HEK293 (cell line): Measurements from ENCODE around the gene CATSPER3.

Source experiments
- ZNF23 ChIP-seq: fragments of 450-650 bp; formaldehyde crosslinking; IDR thresholded peaks from 2 replicates; pipeline ENCODE4 v1.5.1; 2016; ENCODE audit warnings: missing biosample characterization, missing genetic modification characterization, borderline replicate concordance
- TF ChIP-seq, protein P1 (sequence below): fragments of 450-650 bp; formaldehyde crosslinking; IDR thresholded peaks from 2 replicates; pipeline ENCODE4 v1.5.1; 2016; ENCODE audit warnings: missing biosample characterization, missing genetic modification characterization

DNA sequence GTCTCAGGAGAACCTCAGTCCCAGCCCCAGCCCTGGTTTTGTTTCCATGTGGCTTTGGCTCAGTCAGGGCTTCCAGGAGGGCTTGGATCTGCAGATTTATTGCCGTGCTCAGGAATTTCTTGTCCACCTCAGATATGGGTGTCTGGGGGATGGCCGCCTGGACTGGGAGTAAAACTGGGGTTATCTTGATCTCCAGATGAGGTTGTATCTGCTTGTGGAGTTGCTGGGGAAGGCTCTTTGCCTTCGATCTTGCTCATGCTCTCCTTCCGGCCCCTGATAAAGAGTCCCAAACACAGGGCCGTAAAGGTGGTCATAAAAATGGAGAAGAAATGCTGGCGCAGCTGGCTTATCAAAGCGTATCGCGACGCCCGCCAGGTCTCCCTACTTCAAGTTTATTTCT is 84.2 kb downstream of the CATSPER3 start:
- TF ChIP-seq, protein P1, sequence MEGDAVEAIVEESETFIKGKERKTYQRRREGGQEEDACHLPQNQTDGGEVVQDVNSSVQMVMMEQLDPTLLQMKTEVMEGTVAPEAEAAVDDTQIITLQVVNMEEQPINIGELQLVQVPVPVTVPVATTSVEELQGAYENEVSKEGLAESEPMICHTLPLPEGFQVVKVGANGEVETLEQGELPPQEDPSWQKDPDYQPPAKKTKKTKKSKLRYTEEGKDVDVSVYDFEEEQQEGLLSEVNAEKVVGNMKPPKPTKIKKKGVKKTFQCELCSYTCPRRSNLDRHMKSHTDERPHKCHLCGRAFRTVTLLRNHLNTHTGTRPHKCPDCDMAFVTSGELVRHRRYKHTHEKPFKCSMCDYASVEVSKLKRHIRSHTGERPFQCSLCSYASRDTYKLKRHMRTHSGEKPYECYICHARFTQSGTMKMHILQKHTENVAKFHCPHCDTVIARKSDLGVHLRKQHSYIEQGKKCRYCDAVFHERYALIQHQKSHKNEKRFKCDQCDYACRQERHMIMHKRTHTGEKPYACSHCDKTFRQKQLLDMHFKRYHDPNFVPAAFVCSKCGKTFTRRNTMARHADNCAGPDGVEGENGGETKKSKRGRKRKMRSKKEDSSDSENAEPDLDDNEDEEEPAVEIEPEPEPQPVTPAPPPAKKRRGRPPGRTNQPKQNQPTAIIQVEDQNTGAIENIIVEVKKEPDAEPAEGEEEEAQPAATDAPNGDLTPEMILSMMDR, result no peak
- no peak for TF ChIP-seq ZNF23 (tag by site-specific recombination)
